Immature natural killer cell (primary cell): ENCODE measurements around the gene DZANK1. TPM values are rescaled to one million over a fixed set of nuclear protein-coding genes. Genes with fewer than 3 reads are reported as not detected.
"Not testable (repeated sequence)": the region's sequence is repeated elsewhere in the genome, so short reads cannot be mapped to it uniquely, and the experiment has no call there.

Source experiments
- DNase-seq, 3 donors: peaks; one replicate each; pipeline ENCODE4 v3.0.0; 2022; ENCODE audit warnings: mixed read lengths in 1 of 3
- H3K27ac Mint-ChIP-seq, 6 donors: one replicate each; pipeline ENCODE4 v1.8.0; 2020; ENCODE audit warnings: mixed read lengths in 6 of 6, mild to moderate bottlenecking in 5 of 6, inconsistent platforms in 4 of 6, moderate library complexity in 3 of 6
- H3K27me3 Mint-ChIP-seq, 3 donors: one replicate each; pipeline ENCODE4 v1.8.0; 2020 to 2021; ENCODE audit warnings: low read depth in 3 of 3, mild to moderate bottlenecking in 3 of 3, mixed read lengths in 3 of 3, moderate library complexity in 3 of 3, inconsistent platforms in 1 of 3
- H3K36me3 Mint-ChIP-seq, 3 donors: one replicate each; pipeline ENCODE4 v1.8.0; 2020; ENCODE audit warnings: mixed read lengths in 3 of 3, inconsistent platforms in 2 of 3, mild to moderate bottlenecking in 2 of 3
- H3K4me1 Mint-ChIP-seq, 2 donors: one replicate each; pipeline ENCODE4 v1.8.0; 2020; ENCODE audit warnings: inconsistent platforms in 2 of 2, mild to moderate bottlenecking in 2 of 2, mixed read lengths in 2 of 2, moderate library complexity in 1 of 2
- H3K4me3 Mint-ChIP-seq, 5 donors: one replicate each; pipeline ENCODE4 v1.8.0; 2020; ENCODE audit warnings: mild to moderate bottlenecking in 5 of 5, mixed read lengths in 5 of 5, inconsistent platforms in 3 of 5, moderate library complexity in 3 of 5
- H3K9me3 Mint-ChIP-seq, 6 donors: one replicate each; pipeline ENCODE4 v1.8.0; 2020; ENCODE audit warnings: mild to moderate bottlenecking in 6 of 6, mixed read lengths in 6 of 6, inconsistent platforms in 4 of 6, moderate library complexity in 3 of 6
- polyA plus RNA-seq, 3 donors: library from polyadenylated mRNA; unstranded; fragments of 300-500 nt; fragmentation: Illumina TruSeq; gene quantifications; one replicate each; pipeline ENCODE4 v1.2.3, GENCODE V29; 2021

Gene DZANK1
- polyA plus RNA-seq, 3 donors from 2014 or later, result 1.2 to 1.6 TPM; not detected in 1

- no peak for DNase-seq
- peaks cover 4 to 12% (median 11%) of the 10 kb centered on the region in 3 donors for H3K36me3 Mint-ChIP-seq
- H3K9me3 Mint-ChIP-seq, result no peaks in the 10 kb centered on the region
- H3K4me1 Mint-ChIP-seq, result no peaks in the 10 kb centered on the region
- peaks cover 0 to 3% (median 0%) of the 10 kb centered on the region in 3 donors for H3K27me3 Mint-ChIP-seq
- no peak overlapping the region for H3K27ac Mint-ChIP-seq
- no peak overlapping the region for H3K4me3 Mint-ChIP-seq
These were observed 45.2 kb downstream of the DZANK1 start for GRCh38 chr20:18421608-18422007.

- no peak for DNase-seq
- peaks cover 0 to 3% (median 0%) of the 10 kb centered on the region in 3 donors for H3K27me3 Mint-ChIP-seq
- no peaks in the 10 kb centered on the region for H3K9me3 Mint-ChIP-seq
- no peak overlapping the region for H3K4me3 Mint-ChIP-seq
- H3K27ac Mint-ChIP-seq, result no peak overlapping the region
- peaks cover 0 to 3% (median 0%) of the 10 kb centered on the region in 3 donors for H3K36me3 Mint-ChIP-seq
- no peaks in the 10 kb centered on the region for H3K4me1 Mint-ChIP-seq
These were observed 50.3 kb downstream of the DZANK1 start for GRCh38 chr20:18416486-18416885.

- no peak overlapping the region for H3K4me3 Mint-ChIP-seq
- H3K27ac Mint-ChIP-seq, result no peak overlapping the region
- H3K4me1 Mint-ChIP-seq, result no peaks in the 10 kb centered on the region
- H3K36me3 Mint-ChIP-seq, result peaks cover 3 to 5% (median 4%) of the 10 kb centered on the region in 3 donors
- H3K9me3 Mint-ChIP-seq, result no peaks in the 10 kb centered on the region
- no peak for DNase-seq
- peaks cover 0 to 3% (median 0%) of the 10 kb centered on the region in 3 donors for H3K27me3 Mint-ChIP-seq
These were observed 52.7 kb downstream of the DZANK1 start for GRCh38 chr20:18414140-18414539.

GRCh38 chr20:18412221-18412901 lies 54.5 kb downstream of the DZANK1 start:
- no peak overlapping the region for H3K27ac Mint-ChIP-seq
- H3K4me3 Mint-ChIP-seq, result no peak overlapping the region
- H3K4me1 Mint-ChIP-seq, result no peaks in the 10 kb centered on the region

GRCh38 chr20:18405826-18406225 lies 61.0 kb downstream of the DZANK1 start:
- H3K4me1 Mint-ChIP-seq, result no peaks in the 10 kb centered on the region
- H3K9me3 Mint-ChIP-seq, result no peaks in the 10 kb centered on the region
- H3K4me3 Mint-ChIP-seq, result no peak overlapping the region
- no peaks in the 10 kb centered on the region for H3K27me3 Mint-ChIP-seq
- no peak for DNase-seq
- no peak overlapping the region for H3K27ac Mint-ChIP-seq
- peaks cover 15 to 29% (median 23%) of the 10 kb centered on the region in 3 donors for H3K36me3 Mint-ChIP-seq

More at GRCh38 chr20:18412221-18412901, 54.5 kb downstream of the DZANK1 start:
- no peaks in the 10 kb centered on the region for H3K9me3 Mint-ChIP-seq
- H3K36me3 Mint-ChIP-seq, result peaks cover 4 to 7% (median 7%) of the 10 kb centered on the region in 3 donors
- no peak for DNase-seq
- peaks cover 0 to 3% (median 0%) of the 10 kb centered on the region in 3 donors for H3K27me3 Mint-ChIP-seq

- H3K4me1 Mint-ChIP-seq, result no peaks in the 10 kb centered on the region
- H3K36me3 Mint-ChIP-seq, result peaks cover 11 to 29% (median 24%) of the 10 kb centered on the region in 3 donors
- H3K4me3 Mint-ChIP-seq, result no peak overlapping the region
- H3K27ac Mint-ChIP-seq, result peak overlapping the region in 1 of 6 donors; percentile 3
- no peaks in the 10 kb centered on the region for H3K9me3 Mint-ChIP-seq
- no peak for DNase-seq
- H3K27me3 Mint-ChIP-seq, result no peaks in the 10 kb centered on the region
These were observed 62.7 kb downstream of the DZANK1 start for GRCh38 chr20:18404172-18404571.

- Mint-ChIP-seq H3K9me3 (no peaks in the 10 kb centered on the region), H3K27ac (no peak overlapping the region), H3K27me3 (no peaks in the 10 kb centered on the region), H3K36me3 (peaks cover 14 to 31% (median 24%) of the 10 kb centered on the region in 3 donors), H3K4me3 (no peak overlapping the region), H3K4me1 (no peaks in the 10 kb centered on the region)
- no peak for DNase-seq
These were observed 63.6 kb downstream of the DZANK1 start for GRCh38 chr20:18403269-18403668.

- H3K27me3 Mint-ChIP-seq, result no peaks in the 10 kb centered on the region
- peaks cover 22 to 40% (median 35%) of the 10 kb centered on the region in 3 donors for H3K36me3 Mint-ChIP-seq
- H3K27ac Mint-ChIP-seq, result no peak overlapping the region
- H3K4me1 Mint-ChIP-seq, result no peaks in the 10 kb centered on the region
- no peak overlapping the region for H3K4me3 Mint-ChIP-seq
- DNase-seq, result no peak
- no peaks in the 10 kb centered on the region for H3K9me3 Mint-ChIP-seq
These were observed 65.5 kb downstream of the DZANK1 start for GRCh38 chr20:18401305-18401704.

GRCh38 chr20:18400460-18400859 lies 66.4 kb downstream of the DZANK1 start:
- Mint-ChIP-seq H3K4me3 (no peak overlapping the region), H3K4me1 (no peaks in the 10 kb centered on the region), H3K9me3 (no peaks in the 10 kb centered on the region), H3K36me3 (peaks cover 22 to 45% (median 31%) of the 10 kb centered on the region in 3 donors), H3K27ac (no peak overlapping the region), H3K27me3 (no peaks in the 10 kb centered on the region)
- DNase-seq, result no peak

GRCh38 chr20:18398713-18399112 lies 68.1 kb downstream of the DZANK1 start:
- H3K4me3 Mint-ChIP-seq, DNase-seq, H3K4me1 Mint-ChIP-seq, H3K9me3 Mint-ChIP-seq, H3K27me3 Mint-ChIP-seq, H3K27ac Mint-ChIP-seq: not testable (repeated sequence)
- peaks cover 22 to 35% (median 31%) of the 10 kb centered on the region in 3 donors for H3K36me3 Mint-ChIP-seq

- Mint-ChIP-seq H3K27me3 (peaks cover 0 to 2% (median 0%) of the 10 kb centered on the region in 3 donors), H3K4me3 (no peak overlapping the region), H3K4me1 (no peaks in the 10 kb centered on the region), H3K36me3 (peaks cover 15 to 31% (median 26%) of the 10 kb centered on the region in 3 donors), H3K27ac (no peak overlapping the region), H3K9me3 (no peaks in the 10 kb centered on the region)
- DNase-seq, result no peak
These were observed 69.8 kb downstream of the DZANK1 start for GRCh38 chr20:18397030-18397429.

GRCh38 chr20:18395544-18395943 lies 71.3 kb downstream of the DZANK1 start:
- Mint-ChIP-seq H3K36me3 (peaks cover 11 to 26% (median 21%) of the 10 kb centered on the region in 3 donors), H3K27me3 (peaks cover 0 to 2% (median 0%) of the 10 kb centered on the region in 3 donors), H3K4me3 (no peak overlapping the region), H3K9me3 (no peaks in the 10 kb centered on the region), H3K4me1 (no peaks in the 10 kb centered on the region), H3K27ac (no peak overlapping the region)
- no peak for DNase-seq

- Mint-ChIP-seq H3K27me3 (peaks cover 0 to 2% (median 0%) of the 10 kb centered on the region in 3 donors), H3K4me1 (no peaks in the 10 kb centered on the region), H3K36me3 (peaks cover 15 to 26% (median 24%) of the 10 kb centered on the region in 3 donors), H3K27ac (no peak overlapping the region), H3K4me3 (no peak overlapping the region), H3K9me3 (no peaks in the 10 kb centered on the region)
- DNase-seq, result no peak
These were observed 72.5 kb downstream of the DZANK1 start for GRCh38 chr20:18394363-18394762.

GRCh38 chr20:18391686-18392085 lies 75.1 kb downstream of the DZANK1 start:
- Mint-ChIP-seq H3K9me3 (no peaks in the 10 kb centered on the region), H3K27ac (peak overlapping the region in 1 of 6 donors; percentile 15), H3K4me1 (no peaks in the 10 kb centered on the region), H3K36me3 (peaks cover 13 to 19% (median 19%) of the 10 kb centered on the region in 3 donors), H3K27me3 (peaks cover 0 to 2% (median 0%) of the 10 kb centered on the region in 3 donors), H3K4me3 (no peak overlapping the region)
- no peak for DNase-seq
